NCI-H2227 treated with DMSO at 0.1 percent for 48 hours (cell line): ENCODE data around the gene STX11.
"Not testable (repeated sequence)": the region's sequence is repeated elsewhere in the genome, so short reads cannot be mapped to it uniquely, and the experiment has no call there.

Experiments
- DNase-seq: peaks from one replicate; lab custom pipeline; 2025; lab: John Stamatoyannopoulos, UW

The STX11 gene

DNA sequence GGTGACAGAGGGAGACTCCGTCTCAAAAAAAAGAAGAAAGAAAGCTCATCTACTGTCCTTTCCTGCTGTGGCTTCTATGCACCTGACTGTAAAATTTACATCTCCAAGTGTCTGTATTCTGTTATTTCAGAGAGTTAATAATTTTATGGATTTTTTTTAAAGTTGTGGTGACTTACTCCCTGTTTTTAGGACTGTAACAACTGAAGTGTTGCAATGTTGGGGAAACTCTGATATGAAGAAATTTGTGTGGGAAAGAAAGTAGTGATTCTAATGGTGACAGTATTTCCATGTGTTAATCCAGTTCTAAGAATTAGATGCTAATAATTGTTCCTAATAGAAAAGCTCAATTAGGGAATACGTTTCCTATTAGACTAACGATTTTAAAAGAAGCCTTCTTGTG, 27.4 kb downstream of the STX11 start:
- DNase-seq = no peak

DNA sequence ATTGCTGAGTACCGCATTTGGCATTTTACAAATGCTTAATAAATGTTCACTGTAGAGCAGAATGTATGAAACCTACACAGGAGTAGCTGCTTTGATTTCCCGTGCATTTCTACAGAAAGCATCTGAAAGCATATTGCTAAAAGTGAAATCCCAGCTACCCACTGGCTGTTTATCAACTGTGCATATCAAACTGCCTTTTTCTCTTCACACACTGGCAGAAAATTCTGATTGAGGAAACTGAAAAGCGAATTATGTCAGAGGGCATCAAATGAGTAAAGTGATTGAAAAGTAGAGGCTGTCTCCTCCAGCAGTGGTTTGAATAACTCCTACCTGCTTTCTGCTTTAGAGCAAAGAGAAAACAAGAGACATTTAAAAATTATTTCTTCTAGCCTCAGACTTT, 28.0 kb downstream of the STX11 start:
- DNase-seq = no peak

GRCh38 chr6:144179237-144179636, 28.9 kb downstream of the STX11 start:
- DNase-seq = no peak

DNA sequence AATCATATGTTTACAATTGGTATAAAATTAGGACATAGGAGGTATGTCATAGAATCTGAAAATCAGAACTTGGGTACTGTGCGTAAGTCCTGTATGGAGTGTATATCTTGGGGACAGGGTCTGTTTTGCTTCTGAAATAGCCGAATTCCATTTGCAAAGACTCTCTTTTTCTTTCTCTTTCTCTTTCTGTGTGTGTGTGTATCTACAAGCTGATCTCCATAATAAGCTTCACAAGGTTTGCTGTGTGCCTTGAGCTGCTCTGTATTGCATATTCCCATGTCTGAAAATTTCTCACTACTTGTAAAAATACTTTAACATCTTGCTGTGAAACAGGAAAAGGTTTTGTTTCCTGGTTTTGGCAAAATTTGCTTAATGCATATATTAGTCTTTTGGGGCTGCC, 29.5 kb downstream of the STX11 start:
- no peak for DNase-seq

DNA sequence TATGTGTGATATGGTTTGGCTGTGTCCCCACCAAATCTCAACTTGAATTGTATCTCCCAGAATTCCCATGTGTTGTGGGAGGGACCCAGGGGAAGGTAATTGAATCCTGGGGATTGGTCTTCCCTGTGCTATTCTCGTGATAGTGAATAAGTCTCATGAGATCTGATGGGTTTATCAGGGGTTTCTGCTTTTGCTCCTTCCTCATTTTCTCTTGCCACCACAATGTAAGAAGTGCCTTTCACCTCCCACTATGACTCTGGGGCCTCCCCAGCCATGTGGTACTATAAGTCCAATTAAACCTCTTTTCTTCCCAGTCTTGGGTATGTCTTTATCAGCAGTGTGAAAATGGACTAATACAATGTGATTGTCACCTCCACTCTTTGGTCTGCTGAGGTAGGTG, 30.0 kb downstream of the STX11 start:
- DNase-seq = not testable (repeated sequence)

- no peak for DNase-seq
Measured at GRCh38 chr6:144181639-144182038, 31.3 kb downstream of the STX11 start.

DNA sequence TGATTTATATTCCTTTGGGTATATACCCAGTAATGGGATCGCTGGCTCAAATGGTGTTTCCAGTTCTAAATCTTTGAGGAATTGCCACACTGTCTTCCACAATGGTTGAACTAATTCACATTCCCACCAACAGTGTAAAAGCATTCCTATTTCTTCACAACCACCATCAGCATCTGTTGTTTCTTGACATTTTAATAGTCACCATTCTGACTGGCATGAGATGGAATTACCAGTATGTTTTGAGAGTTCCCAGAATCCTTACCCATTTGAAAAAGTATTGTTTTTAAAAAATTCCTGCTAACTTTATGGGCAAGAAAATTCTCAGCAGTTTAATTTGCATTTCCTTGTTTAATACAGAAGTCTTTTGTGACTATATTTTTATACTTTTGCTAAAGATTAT, 33.9 kb downstream of the STX11 start:
- DNase-seq = not testable (repeated sequence)

- DNase-seq = no peak
Measured at GRCh38 chr6:144185133-144185836, 35.0 kb downstream of the STX11 start.

GRCh38 chr6:144186817-144187625, 36.7 kb downstream of the STX11 start:
- DNase-seq = no peak

DNA sequence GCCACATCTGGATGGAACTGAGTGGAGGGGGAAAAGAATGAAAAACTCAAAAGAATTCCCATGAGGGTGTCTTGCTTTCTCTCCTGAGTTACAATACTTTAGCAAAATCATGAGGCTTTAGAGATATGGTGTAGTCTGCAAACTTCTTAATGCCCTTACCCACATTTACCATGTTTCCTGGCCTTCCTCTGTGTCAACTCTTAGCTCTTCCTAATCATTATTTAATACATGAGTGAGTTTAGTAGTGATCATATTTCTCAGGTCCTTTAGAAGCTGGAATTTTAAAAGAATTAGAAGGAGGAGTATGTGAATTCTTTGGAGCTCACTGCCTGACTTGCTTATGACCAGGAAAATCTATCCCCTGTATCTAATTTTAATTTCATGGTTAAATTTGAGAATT, 39.0 kb downstream of the STX11 start:
- no peak for DNase-seq

- no peak for DNase-seq
Measured at GRCh38 chr6:144190080-144190479, 39.8 kb downstream of the STX11 start.

DNA sequence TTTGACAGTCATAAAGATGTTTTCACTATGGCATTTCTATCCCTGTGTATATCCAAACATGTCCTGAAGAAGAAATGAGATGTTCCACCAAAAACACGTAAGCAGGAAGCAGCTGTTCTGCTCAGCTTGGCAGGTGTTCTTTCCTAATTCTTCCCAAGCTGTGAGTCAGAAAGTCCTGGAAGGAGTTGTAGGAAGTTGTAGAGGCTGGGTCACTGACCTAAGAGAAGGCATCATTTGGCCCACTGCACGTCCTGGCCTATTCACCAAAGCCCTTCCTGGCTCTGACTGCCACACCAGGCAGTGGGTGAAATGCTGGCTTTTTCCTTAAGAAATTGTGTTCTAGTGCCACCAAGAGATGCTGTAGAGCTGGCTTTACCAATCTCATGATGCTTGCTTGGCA, 40.3 kb downstream of the STX11 start:
- DNase-seq = no peak

DNA sequence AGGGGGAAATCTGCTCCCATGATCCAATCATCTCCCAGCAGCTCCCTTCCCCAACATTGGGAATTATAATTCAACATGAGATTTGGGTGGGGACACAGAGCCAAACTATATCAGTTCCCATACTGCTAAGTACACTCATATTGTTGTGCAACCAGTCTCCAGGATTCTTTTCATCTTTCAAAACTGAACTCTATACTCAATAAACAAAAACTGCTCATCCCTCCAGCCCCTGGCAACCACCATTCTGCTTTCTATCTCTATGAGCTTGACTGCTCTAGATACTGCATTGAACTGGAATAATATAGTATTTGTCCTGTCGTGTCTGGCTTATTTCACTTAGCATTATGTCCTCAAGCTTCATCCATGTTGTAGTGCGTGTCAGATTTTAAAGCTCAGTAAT, 42.9 kb downstream of the STX11 start:
- no peak for DNase-seq

DNA sequence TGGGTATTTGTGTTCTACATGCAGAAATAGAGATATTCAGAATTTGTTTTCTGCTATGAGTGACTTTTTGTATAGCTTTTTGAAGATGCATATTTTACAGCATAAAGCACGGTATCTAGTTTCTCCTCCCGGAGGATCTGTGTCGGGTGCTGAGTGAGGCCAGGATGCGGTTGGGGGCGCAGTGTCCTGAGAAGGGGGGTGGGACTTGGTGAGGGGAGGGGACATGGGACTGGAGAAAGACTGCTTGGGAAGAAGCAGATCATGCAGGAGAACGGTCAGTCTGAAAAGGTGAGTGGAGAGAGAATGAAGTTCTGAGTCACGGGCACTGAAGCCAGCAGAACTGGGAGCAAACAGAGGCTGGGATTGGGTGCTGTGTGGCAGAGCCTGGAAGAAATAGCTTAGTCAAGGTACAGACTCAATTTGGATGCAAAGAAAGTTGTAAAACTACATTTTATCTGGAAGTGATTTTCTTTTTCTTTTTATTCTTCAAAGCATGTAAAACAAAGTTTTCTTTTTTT, 44.0 kb downstream of the STX11 start:
- DNase-seq = no peak

- DNase-seq = no peak
Measured at GRCh38 chr6:144195671-144196270, 45.5 kb downstream of the STX11 start.

GRCh38 chr6:144197919-144198318, 47.6 kb downstream of the STX11 start:
- DNase-seq = no peak

GRCh38 chr6:144202879-144203468, 52.7 kb downstream of the STX11 start:
- no peak for DNase-seq

DNA sequence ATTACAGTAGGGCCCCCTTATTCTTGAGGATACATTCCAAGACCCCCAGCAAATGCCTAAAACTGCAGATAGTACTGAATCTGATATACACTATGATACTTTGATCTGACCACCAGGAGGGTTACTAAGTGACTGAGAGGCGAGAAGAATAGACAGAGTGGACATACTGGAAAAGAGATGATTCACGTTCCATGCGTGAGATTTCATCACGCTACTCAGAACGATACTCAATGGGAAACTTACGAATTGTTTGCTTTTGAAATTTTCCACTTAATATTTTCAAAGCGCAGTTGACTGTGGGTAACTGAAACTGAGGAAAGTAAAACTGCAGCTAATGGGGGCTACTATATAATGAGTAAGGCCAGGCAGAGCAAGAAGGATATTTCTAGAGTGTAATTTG, 60.8 kb downstream of the STX11 start:
- DNase-seq = no peak

GRCh38 chr6:144213315-144213714, 63.0 kb downstream of the STX11 start:
- DNase-seq = no peak

GRCh38 chr6:144214029-144214428, 63.7 kb downstream of the STX11 start:
- no peak for DNase-seq

DNA sequence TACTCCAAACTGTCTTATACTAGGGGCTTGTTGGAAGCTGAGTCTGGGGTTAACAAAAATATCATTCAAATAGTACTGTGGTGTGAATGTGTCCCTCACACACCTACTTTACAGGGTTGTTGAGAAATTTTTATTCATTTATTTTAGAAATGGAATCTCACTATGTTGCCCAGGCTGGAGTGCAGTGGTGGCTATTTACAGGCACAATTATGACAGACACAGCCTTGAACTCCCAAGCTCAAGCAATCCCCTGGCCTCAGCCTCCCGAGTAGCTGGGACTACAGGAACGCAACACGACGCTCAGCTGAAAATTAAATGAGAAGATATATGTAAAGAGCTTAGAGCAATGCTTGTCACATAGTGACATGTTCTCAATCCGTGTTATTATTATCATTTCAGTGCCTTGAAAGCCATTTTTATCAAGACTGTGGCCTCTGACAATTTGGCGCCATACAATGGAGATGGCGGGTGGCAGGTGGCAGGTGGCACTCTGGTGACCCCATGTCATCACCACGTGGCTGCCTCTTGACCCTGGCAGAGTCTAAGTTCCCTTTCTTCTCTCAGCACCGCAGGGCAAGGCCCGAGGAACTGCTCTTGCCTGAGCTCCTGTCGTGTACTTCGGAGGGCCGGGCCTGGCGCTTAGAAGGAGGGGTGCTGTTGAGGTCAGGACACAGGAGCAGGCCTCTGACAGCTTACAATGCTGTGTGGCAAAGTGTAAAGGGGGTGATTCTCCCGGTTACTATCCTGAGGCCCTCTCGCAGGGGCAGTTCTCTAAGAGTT, 64.5 kb downstream of the STX11 start:
- no peak for DNase-seq
